Measurements from ENCODE around the gene NNMT. TPM values are rescaled to one million over a fixed set of nuclear protein-coding genes. Genes with fewer than 3 reads are reported as not detected.
A peak's percentile ranks its signal among the peaks of the same experiment; 100 is the strongest.

NNMT gene
- polyA plus RNA-seq (ENCODE audit: insufficient read length in 4 of 4) = 1 to 10 TPM in 2 of 4 donors, under 1 TPM in 2; 0.27 to 3.0 (median 0.77) TPM

DNA sequence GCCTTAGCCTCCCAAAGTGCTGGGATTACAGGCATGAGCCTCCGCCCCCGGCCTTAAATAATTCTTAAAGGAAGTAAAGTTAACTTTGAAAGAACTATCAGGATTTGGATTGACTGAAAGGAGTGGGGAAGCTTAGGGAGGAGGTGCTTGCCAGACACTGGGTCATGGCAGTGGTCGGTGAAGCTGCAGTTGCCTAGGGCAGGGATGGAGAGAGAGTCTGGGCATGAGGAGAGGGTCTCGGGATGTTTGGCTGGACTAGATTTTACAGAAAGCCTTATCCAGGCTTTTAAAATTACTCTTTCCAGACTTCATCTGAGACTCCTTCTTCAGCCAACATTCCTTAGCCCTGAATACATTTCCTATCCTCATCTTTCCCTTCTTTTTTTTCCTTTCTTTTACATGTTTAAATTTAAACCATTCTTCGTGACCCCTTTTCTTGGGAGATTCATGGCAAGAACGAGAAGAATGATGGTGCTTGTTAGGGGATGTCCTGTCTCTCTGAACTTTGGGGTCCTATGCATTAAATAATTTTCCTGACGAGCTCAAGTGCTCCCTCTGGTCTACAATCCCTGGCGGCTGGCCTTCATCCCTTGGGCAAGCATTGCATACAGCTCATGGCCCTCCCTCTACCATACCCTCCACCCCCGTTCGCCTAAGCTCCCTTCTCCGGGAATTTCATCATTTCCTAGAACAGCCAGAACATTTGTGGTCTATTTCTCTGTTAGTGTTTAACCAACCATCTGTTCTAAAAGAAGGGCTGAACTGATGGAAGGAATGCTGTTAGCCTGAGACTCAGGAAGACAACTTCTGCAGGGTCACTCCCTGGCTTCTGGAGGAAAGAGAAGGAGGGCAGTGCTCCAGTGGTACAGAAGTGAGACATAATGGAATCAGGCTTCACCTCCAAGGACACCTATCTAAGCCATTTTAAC lies at the start of gene NNMT:
Gene NNMT, plus strand, starts transcription at position 724 of the 929 bp plus-strand sequence. Its CDS starts 158 bp downstream, at position 882.
- no peak for DNase-seq (ENCODE audit: low read depth in 4 of 4, low spot score in 3 of 4)

GRCh38 chr11:114247070-114247789 lies 49.0 kb upstream of the NNMT start:
- DNase-seq (ENCODE audit: low read depth in 4 of 4, low spot score in 3 of 4) = no peak

DNA sequence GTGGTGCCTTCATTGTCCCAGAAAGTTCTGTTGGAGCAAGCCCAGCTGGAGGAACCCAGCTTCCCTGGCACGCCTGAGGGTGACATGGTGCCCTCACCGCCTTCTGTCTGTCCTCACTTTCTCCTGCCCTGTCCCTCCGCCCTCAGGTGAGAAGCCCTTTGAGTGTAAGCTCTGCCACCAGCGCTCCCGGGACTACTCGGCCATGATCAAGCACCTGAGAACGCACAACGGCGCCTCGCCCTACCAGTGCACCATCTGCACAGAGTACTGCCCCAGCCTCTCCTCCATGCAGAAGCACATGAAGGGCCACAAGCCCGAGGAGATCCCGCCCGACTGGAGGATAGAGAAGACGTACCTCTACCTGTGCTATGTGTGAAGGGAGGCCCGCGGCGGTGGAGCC lies 46.0 kb upstream of the NNMT start:
- DNase-seq (ENCODE audit: low read depth in 4 of 4, low spot score in 3 of 4) = no peak

DNA sequence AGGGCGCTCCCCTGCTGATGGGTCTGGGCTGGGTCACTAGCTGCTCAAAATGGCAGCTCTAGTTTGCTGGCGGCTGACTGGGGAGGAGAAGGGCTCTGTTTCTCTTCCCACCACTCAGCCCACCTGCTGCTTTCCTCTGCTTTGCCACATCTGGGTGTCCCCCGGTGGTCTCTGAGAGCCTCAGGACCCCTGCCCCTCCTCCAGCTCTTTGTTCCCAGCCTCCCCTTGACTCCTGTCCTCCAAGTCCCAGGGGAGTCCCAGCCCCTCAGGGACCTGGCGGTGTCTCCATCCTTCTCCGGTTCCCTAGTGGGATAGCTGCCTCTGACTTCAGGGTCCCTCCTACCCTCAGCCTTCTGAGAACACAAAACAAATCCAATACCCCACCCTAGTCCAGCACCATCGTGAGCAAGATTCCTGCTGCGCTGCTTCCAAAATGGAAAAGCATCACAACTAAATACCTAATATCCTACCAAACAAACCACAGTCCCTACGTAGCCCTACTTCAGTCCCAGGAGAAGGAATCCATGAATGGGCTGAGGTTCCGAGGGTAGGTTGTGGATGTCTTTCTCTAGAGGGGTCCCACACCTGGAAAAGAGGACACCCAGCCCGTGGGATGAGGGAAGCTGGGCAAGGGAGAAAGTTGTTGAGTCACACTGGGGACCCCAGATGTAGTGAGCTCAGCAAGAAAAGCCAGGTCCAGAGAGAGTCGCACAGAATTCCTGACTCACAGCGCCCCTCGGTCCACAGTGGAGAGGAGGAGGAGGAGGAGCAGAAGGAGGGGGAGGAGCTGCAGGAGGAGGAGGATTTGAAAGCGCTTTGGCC lies 45.0 kb upstream of the NNMT start:
- DNase-seq (ENCODE audit: low read depth in 4 of 4, low spot score in 3 of 4) = peak in 1 of 4 donors; percentile 49

GRCh38 chr11:114251815-114252337 lies 44.3 kb upstream of the NNMT start:
- no peak for DNase-seq (ENCODE audit: low read depth in 4 of 4, low spot score in 3 of 4)

- DNase-seq (ENCODE audit: low read depth in 4 of 4, low spot score in 3 of 4) = no peak
These were observed 43.4 kb upstream of the NNMT start for GRCh38 chr11:114252767-114253166.

- no peak for DNase-seq (ENCODE audit: low read depth in 4 of 4, low spot score in 3 of 4)
These were observed 42.4 kb upstream of the NNMT start for GRCh38 chr11:114253771-114254170.

- DNase-seq (ENCODE audit: low read depth in 4 of 4, low spot score in 3 of 4) = no peak
These were observed 41.5 kb upstream of the NNMT start for GRCh38 chr11:114254571-114255146.

- DNase-seq (ENCODE audit: low read depth in 4 of 4, low spot score in 3 of 4) = no peak
These were observed 40.9 kb upstream of the NNMT start for GRCh38 chr11:114255289-114255688.

DNA sequence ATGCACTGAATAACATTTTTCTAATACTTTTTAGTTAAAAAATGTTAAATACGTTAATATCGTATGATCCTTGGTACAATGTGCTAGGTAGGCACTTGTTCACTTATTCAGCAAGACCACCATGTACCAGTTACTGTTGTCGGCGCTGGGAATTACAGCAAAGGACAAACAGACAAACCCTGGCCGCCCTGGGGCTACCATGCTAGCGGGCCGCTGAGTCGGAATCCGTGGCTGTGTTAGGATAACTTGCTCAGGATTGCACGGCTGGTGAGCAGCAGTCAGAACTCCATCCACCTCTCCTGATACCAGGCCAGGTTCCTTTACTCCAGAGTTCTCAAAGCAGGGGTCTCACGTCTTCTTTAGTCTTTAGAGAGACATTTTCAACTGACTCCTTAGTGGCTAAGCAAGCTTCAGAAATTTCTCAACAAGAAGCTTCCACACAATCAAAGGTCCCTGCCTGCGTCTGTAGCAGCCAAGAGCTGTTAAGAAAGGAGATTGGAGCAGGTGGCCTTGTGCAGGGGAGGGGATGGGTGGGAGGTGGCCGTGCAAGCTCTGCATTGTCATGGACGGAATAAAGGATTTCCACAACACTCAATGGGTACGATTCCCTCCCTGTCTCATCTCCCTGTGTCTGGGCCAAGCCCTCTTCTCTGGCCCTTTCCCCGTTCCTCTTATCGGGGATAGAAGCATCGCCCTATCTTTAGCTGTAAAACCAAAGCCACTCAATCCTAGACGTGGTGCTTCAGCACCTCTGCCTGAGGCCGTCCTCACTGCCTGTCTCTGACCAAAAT lies 39.8 kb upstream of the NNMT start:
- no peak for DNase-seq (ENCODE audit: low read depth in 4 of 4, low spot score in 3 of 4)

DNA sequence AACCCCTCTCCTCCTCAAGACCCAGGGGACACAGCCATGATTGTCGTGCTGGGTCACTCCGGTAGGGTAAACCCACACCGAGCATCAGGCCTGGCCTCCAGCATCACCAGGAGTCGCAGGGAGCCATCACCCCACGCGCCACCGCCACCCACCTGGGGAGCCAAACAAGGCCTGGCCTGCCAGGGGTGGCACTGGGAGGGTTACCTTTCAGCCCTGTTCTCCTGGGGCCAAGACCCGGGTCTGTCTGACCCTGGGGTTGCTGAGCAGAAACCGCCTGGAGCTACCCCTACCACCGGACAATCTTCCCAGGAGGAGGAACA lies 39.3 kb upstream of the NNMT start:
- no peak for DNase-seq (ENCODE audit: low read depth in 4 of 4, low spot score in 3 of 4)

GRCh38 chr11:114257621-114258558 lies 38.3 kb upstream of the NNMT start:
- peak in 1 of 4 donors; percentile 22 for DNase-seq (ENCODE audit: low read depth in 4 of 4, low spot score in 3 of 4)

DNA sequence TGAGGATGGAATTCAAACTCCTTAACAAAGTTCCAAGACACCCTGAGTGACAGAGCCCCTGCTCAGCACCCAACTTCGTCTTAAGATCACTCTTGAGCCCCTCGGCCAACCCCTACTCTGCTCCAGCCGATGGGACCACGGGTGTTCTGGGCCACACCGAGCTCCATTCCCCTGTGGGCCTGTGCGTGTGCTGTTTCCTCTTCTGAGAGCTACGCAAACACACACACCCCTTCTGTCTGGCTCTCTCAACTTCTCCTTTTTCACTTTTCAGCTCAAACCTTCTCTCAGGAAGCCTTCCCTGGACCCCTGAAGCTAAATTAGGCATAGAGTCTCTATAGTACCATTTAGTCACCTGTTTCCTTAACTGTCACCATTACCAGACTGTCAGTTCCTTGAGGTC lies 37.5 kb upstream of the NNMT start:
- DNase-seq (ENCODE audit: low read depth in 4 of 4, low spot score in 3 of 4) = no peak

- no peak for DNase-seq (ENCODE audit: low read depth in 4 of 4, low spot score in 3 of 4)
These were observed 37.1 kb upstream of the NNMT start for GRCh38 chr11:114259124-114259526.

DNA sequence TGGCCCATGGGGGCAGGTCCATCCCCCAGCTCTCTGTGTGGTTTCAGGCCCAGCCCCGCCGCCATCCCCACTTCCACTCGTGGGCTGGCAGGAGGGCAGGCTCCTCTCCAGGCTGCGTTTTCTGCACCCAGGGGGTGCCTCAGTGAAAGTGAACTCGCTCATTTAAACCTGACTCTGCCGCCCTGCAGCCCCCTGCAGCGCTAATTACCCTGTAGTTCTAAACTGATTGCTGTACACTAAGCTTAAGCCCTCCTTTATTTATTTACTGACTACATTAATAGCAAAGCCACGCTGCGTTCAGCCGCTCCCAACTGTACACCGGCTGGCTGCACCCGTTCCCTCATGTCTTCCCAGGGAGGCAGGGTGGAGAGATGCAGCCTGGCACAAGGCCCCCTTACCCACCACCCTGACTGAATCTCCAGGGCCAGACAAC lies 36.6 kb upstream of the NNMT start:
- DNase-seq (ENCODE audit: low read depth in 4 of 4, low spot score in 3 of 4) = no peak

- DNase-seq (ENCODE audit: low read depth in 4 of 4, low spot score in 3 of 4) = no peak
These were observed 36.1 kb upstream of the NNMT start for GRCh38 chr11:114260077-114260476.

DNA sequence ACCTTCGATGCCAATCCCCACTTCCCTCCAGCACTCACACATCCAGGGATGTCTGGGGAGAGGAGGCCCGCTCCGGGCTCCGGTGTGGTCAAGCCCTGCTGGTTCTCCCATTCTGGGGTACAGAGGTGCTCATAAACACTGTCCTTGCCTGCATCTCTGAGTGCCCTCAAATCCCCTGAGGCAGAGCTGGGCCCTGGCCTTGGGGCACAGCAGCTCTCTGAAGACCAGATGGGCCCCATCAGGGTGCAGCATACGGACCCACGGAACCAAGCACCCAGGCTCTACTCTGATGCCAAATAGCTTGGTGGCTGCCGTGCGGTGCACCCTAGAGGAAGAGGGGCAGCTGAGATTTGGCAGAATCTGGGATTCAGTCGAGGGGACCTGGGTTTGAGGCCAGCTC lies 35.7 kb upstream of the NNMT start:
- DNase-seq (ENCODE audit: low read depth in 4 of 4, low spot score in 3 of 4) = no peak

GRCh38 chr11:114261791-114262190 lies 34.4 kb upstream of the NNMT start:
- no peak for DNase-seq (ENCODE audit: low read depth in 4 of 4, low spot score in 3 of 4)
